Peyer's patch (tissue), 4 donors: Measurements from ENCODE around the gene ZFPL1.

Source experiments
- POLR2A ChIP-seq, 2 donors: fragments of 450-650 bp; IDR thresholded peaks; one replicate each; pipeline ENCODE4 v1.5.1; 2017; ENCODE audit warnings: antibody characterized with exemption in 2 of 2, mild to moderate bottlenecking in 2 of 2, moderate library complexity in 2 of 2
- TF ChIP-seq, protein P1 (sequence below), 6 experiments: fragments of 450-650 bp in 4 of 6; fragments of 200-600 bp in 2 of 6; sonication (generic) in 1 of 6; IDR thresholded peaks; one replicate each; pipeline ENCODE4 v1.5.1; 2017 to 2019; ENCODE audit warnings: antibody characterized with exemption in 6 of 6, mild to moderate bottlenecking in 3 of 6, moderate library complexity in 1 of 6

DNA sequence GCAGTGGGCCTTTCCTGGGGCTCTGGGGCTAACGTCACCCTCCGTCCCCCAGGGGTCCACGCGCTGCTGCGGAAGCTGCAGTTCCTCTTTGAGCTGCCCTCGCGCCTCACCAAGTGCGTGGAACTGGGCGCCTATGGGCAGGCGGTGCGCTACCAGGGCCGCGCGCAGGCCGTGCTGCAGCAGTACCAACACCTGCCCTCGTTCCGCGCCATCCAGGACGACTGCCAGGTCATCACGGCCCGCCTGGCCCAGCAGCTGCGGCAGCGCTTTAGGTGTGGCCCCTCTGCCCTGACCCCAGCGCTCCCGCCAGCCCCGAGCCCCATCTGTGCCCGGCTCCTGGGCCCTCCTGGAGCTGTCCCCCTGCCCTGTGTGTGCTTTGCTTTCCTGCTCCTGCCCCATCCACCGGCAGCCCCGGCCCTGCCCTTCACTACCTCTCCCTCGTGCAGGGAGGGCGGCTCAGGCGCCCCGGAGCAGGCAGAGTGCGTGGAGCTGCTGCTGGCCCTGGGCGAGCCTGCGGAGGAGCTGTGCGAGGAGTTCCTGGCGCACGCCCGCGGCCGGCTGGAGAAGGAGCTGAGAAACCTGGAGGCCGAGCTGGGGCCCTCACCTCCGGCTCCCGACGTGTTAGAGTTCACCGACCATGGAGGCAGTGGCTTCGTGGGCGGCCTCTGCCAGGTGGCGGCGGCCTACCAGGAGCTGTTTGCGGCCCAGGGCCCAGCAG lies 23.9 kb downstream of the ZFPL1 start:
- TF ChIP-seq, protein P1, sequence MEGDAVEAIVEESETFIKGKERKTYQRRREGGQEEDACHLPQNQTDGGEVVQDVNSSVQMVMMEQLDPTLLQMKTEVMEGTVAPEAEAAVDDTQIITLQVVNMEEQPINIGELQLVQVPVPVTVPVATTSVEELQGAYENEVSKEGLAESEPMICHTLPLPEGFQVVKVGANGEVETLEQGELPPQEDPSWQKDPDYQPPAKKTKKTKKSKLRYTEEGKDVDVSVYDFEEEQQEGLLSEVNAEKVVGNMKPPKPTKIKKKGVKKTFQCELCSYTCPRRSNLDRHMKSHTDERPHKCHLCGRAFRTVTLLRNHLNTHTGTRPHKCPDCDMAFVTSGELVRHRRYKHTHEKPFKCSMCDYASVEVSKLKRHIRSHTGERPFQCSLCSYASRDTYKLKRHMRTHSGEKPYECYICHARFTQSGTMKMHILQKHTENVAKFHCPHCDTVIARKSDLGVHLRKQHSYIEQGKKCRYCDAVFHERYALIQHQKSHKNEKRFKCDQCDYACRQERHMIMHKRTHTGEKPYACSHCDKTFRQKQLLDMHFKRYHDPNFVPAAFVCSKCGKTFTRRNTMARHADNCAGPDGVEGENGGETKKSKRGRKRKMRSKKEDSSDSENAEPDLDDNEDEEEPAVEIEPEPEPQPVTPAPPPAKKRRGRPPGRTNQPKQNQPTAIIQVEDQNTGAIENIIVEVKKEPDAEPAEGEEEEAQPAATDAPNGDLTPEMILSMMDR (IDR thresholded peaks at IDR 0.05) = no peak
- TF ChIP-seq POLR2A (IDR thresholded peaks at IDR 0.05) = no peak
